GM19395 (cell line): ENCODE results near the gene NHS.
A peak's percentile ranks its signal among the peaks of the same experiment; 100 is the strongest.

ENCODE experiments used
- ATAC-seq: cut with Tn5 transposase; IDR thresholded peaks from one replicate; pipeline ENCODE4 v1.9.1; 2021; ENCODE audit warnings: mild to moderate bottlenecking, moderate library complexity; ENCODE audit not compliant: unreplicated experiment

NHS gene

GRCh38 chrX:17581641-17582040 is 206.6 kb downstream of the NHS start:
- ATAC-seq = no peak

- ATAC-seq = no peak
Observed at GRCh38 chrX:17584248-17584681, 209.3 kb downstream of the NHS start.

GRCh38 chrX:17585006-17585405 is 210.0 kb downstream of the NHS start:
- no peak for ATAC-seq

- ATAC-seq = no peak
Observed at GRCh38 chrX:17587366-17587765, 212.4 kb downstream of the NHS start.

- ATAC-seq = no peak
Observed at GRCh38 chrX:17588303-17588702, 213.3 kb downstream of the NHS start.

GRCh38 chrX:17590892-17591740 is 216.1 kb downstream of the NHS start:
- ATAC-seq = peak; percentile 61

GRCh38 chrX:17591741-17592110 is 216.7 kb downstream of the NHS start:
- peak; percentile 41 for ATAC-seq

GRCh38 chrX:17592117-17592516 is 217.1 kb downstream of the NHS start:
- no peak for ATAC-seq

GRCh38 chrX:17594693-17595092 is 219.7 kb downstream of the NHS start:
- ATAC-seq = no peak

- peak; percentile 69 for ATAC-seq
Observed at GRCh38 chrX:17595456-17596035, 220.5 kb downstream of the NHS start.

GRCh38 chrX:17596061-17596460 is 221.1 kb downstream of the NHS start:
- no peak for ATAC-seq

- ATAC-seq = no peak
Observed at GRCh38 chrX:17596546-17597205, 221.7 kb downstream of the NHS start.

GRCh38 chrX:17597327-17597726 is 222.3 kb downstream of the NHS start:
- no peak for ATAC-seq

GRCh38 chrX:17597836-17598439 is 222.9 kb downstream of the NHS start:
- ATAC-seq = no peak

GRCh38 chrX:17601441-17602200 is 226.6 kb downstream of the NHS start:
- no peak for ATAC-seq

GRCh38 chrX:17602245-17602644 is 227.2 kb downstream of the NHS start:
- no peak for ATAC-seq

GRCh38 chrX:17603196-17603595 is 228.2 kb downstream of the NHS start:
- ATAC-seq = no peak

GRCh38 chrX:17605676-17606075 is 230.7 kb downstream of the NHS start:
- ATAC-seq = no peak

- ATAC-seq = no peak
Observed at GRCh38 chrX:17606231-17606630, 231.2 kb downstream of the NHS start.

GRCh38 chrX:17608888-17609287 is 233.9 kb downstream of the NHS start:
- ATAC-seq = no peak

GRCh38 chrX:17610788-17611187 is 235.8 kb downstream of the NHS start:
- no peak for ATAC-seq
